Limb (tissue), 2 donors: ENCODE measurements around the gene S100A12.

Experiments used
- DNase-seq, 2 donors: peaks; one replicate each; pipeline ENCODE4 v3.0.0-alpha.2; 2016; ENCODE audit errors: extremely low spot score in 2 of 2

The S100A12 gene

GRCh38 chr1:153368495-153368894 lies 6.9 kb downstream of the S100A12 start:
- DNase-seq, result no peak

GRCh38 chr1:153367090-153367489 lies 8.3 kb downstream of the S100A12 start:
- no peak for DNase-seq

DNA sequence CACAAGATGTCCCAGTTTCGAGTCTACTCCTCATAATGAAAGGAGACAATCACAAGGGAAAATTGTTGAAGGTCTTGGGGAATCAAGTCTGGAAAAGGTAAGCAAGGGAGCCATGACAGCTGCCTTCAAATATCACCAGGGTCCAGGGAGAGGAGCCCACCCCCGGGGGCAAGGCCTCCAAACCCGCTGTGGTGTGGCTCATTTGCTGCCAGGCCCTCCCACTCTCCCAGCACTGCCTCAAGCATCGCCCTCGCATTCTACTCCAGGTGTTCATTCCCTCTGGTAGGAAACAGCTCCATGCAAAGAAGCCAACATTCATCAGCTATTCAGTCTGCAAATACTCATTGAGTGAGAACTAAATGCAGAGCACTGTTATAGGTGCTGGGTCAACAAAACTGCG lies 9.2 kb downstream of the S100A12 start:
- no peak for DNase-seq

GRCh38 chr1:153365696-153366095 lies 9.7 kb downstream of the S100A12 start:
- DNase-seq, result no peak

DNA sequence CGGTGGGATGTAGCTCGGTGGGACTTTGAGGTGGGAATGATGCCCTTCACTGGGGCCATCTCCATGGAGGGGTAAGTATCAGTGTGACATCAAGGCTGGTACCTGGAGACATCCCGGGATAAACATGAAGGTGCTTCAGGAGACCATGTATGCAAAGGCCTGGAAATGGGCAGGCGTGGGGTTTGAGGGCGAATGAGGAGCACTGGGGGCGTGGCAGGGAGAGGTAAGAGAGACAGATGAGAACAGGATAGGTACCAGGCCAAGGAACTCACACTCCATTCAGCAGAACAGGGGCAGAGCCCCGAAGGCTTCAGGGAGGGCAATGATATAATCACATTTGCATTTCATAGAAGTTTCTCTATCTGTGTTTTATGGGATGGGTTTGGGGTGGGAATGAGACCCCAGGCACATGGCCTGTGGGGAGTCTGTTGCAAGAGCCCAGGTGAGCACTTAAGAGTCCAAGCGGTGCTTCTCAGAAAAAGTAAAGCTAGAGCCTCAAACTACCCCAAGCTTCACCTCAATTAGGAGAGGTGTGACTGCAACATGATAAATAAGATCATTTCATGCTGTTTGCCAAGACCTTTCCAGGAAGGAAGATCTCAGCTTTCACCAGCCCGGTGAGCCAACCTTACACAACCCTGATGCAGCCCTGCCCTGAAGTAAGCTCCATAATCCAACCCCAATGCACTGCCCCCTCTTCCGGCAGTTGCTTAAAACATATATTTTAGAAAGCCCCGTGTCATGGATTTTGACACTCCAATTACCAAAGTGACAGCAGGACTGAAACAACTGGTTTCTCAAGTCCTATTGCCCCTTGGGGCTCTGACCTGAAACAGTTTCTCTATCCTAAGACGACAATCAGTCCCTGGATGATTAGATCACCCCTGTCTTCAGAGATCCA lies 10.4 kb downstream of the S100A12 start:
- no peak for DNase-seq

DNA sequence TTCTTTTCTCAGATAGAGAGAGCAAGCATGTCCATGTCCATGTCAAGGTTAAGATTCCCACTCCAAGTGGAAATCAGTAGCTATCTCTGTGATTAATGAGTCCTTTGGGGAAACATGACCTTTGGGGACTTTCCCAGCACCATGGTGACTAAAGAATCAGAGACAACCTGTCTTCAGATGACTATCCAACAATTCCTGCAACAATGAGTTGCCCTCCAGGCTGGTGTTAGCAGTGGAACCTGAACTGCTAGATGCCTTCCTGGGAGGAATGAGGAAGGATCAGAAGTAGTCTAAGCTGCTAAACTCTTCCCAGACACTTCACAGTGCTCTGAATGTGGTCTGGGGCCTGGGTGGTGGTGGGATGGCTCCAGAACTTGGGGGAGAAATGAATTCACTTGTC lies 11.3 kb downstream of the S100A12 start:
- DNase-seq, result no peak

DNA sequence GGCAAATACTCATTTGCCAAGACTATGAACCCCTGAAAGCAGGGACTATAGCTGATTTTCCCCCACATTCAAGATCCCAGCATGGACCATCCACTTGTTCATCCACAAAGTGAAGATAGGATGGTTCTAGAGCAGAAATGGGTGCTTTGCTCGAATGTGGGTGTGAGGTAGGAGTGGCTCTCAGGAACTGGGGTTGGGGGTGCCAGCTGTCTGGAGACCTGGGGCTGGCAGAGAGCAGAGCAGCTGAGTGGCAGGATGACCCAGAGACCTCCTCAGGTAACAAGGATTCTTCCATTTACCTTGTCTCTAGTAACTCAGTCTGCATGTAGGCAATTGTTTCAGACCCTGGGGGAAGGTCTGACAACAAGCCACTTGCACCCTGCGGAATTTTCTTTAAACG lies 11.8 kb downstream of the S100A12 start:
- no peak for DNase-seq

DNA sequence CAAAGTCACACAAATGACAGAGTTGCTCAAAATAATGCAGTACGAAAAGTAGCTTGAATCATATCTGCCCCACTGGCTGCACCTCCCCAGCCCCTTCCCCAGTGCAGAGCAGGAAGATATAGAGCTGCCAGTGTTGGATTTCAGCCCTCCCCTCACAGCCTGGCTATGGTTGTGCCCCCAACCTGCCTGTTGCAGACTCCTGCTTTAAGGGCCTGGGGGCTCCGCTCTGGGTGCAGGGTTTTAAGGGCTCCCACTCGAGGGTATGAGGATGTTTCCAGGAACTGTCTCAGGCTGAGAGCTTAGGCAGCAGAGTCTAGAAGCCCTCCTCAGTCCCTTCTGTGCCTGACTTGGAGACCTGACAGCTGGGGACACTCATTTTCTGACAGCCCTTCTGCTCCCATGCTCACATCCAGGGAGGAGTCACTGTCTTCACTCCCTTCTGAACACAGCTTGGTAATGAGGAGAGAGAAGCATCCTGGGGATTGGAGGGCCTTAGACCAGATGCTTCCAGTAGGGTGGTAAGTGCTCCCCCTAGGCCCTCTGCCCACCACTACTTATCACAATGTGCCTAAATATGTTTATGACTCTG lies 13.1 kb downstream of the S100A12 start:
- DNase-seq, result no peak

GRCh38 chr1:153361480-153362109 lies 13.8 kb downstream of the S100A12 start:
- DNase-seq, result no peak

DNA sequence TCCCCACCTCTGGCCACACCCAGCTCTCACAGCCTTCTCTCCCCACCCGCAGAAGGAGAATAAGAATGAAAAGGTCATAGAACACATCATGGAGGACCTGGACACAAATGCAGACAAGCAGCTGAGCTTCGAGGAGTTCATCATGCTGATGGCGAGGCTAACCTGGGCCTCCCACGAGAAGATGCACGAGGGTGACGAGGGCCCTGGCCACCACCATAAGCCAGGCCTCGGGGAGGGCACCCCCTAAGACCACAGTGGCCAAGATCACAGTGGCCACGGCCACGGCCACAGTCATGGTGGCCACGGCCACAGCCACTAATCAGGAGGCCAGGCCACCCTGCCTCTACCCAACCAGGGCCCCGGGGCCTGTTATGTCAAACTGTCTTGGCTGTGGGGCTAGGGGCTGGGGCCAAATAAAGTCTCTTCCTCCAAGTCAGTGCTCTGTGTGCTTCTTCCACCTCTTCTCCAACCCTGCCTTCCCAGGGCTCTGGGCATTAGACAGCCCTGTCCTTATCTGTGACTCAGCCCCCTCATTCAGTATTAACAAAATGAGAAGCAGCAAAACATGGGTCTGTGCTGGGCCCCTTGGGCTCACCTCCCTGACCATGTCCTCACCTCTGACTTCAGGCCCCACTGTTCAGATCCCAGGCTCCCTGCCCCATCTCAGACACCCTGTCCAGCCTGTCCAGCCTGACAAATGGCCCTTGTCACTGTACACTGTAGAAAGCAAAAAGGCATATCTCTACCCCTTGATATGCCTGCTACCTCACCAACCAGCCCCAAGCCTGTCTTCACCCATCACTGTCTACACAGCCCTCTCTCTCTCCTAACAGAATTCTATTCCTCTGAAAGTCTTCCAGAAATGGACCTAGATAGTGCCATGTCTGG lies 14.6 kb downstream of the S100A12 start:
- DNase-seq, result no peak

DNA sequence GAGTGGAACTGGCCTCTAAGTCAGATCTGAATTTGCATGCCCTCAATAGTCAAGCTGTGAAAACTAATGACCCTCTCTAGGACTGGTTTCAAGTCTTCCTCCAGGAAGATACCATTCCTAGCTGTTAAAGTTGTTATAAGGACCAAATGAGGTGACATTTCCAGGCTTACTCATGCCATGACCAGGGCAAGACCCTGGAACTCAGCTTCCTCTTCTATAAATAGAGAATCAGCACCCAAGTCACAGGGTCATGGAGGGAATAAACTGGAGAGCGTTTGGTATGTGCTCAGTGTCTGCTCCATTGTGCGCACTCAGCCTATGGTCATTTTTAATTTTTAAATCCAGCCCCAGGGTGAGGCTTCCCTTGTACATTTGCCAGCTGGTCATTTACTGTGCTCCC lies 15.2 kb downstream of the S100A12 start:
- no peak for DNase-seq

GRCh38 chr1:153359241-153359640 lies 16.2 kb downstream of the S100A12 start:
- DNase-seq, result no peak

- DNase-seq, result no peak
Measured at GRCh38 chr1:153358691-153358975, 16.8 kb downstream of the S100A12 start.

DNA sequence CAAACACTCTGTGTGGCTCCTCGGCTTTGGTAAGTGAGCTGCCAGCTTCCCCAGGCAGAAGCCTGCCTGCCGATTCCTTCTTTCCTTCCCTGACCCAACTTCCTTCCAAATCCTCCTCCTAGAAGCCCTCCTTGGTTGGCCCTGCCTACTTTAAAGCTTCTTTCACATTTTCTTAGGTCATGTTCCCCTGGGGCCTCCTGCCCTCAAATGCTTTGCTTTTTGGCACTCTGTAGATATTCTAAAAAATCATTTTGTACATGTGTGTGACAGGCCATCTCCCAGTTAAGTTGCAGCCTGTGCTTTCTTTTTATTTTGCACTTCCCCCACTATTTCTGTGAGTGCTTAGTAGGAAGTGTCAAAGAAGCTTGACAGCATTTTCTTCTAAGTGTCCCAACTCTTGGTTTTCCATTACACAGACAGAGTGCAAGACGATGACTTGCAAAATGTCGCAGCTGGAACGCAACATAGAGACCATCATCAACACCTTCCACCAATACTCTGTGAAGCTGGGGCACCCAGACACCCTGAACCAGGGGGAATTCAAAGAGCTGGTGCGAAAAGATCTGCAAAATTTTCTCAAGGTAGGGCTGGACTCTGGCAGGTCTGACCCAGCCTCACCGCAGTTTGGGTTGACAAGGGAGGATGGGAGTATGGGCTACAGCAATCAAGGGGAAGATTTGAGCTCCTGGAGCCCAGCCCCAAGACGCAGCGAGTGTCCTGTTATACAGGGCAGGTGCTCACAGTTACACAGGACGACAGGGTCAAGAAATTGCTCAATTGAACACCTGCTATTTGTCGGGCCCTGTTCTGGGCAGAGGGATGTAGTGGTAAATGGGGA lies 17.3 kb downstream of the S100A12 start, which contains the start of gene S100A9:
S100A9 (plus strand) TSS at position 2 of the 838 bp plus-strand sequence; CDS start at position 432, 430 bp downstream.
- DNase-seq, result no peak

DNA sequence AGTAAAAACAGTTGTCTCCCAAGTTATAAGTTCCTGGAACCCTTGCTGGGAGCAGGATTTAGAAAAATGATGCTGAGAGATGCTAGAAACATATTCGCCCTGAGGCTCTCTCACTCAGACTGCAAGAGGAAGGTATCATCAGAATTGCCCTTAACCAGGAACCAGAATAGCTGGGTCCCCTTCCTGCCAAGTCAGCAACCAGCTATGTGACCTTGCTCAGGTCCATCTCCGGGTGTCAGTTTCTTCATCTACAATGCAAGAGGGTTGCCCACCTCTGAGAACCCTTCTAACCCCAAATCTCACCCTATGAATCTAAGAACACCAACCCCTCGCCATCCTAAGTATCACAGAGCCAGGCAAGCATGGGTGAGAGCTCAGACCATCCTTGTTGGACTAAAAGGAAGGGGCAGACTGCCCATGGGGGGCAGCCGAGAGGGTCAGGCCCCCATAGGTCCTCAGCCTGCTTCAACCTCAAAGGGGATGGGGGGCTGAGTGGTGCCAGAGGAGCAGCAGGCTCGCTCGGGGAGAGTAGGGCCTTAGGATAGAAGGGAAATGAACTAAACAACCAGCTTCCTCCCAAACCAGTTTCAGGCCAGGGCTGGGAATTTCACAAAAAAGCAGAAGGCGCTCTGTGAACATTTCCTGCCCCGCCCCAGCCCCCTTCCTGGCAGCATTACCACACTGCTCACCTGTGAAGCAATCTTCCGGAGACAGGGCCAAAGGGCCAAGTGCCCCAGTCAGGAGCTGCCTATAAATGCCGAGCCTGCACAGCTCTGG lies 18.2 kb downstream of the S100A12 start:
- DNase-seq, result no peak

DNA sequence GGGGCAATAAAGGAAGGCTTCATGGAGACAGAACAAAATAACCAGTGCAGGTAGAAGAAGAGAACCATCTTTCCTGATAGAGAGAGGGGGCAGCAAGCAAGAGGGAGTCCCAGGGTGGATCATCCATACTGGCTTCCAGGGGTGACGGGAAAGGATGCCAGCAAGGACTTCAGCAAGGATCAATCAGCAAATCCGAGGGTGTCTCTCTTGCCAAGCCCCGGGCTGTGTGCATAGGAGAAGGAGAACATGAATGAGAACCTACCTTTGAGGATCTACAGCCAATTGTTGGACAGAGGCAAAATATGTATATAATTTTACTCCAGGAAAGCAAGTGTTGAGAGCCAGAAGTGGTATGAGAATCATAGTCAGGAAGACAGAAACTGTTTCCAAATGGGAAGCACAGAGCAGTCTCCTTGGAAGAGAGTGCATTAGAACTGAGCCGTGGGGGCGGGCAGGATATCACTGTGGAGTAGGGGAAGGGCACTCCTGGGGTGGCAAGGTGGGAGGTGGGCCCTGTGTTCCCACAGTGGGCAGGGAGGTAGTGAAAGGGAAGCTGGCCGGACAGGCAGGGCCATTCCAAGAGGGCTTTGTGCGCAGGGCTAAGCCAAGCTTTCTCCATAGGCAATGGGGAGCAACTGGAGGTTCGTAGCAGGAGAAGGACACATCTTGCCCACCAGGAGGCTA lies 18.9 kb downstream of the S100A12 start:
- no peak for DNase-seq

DNA sequence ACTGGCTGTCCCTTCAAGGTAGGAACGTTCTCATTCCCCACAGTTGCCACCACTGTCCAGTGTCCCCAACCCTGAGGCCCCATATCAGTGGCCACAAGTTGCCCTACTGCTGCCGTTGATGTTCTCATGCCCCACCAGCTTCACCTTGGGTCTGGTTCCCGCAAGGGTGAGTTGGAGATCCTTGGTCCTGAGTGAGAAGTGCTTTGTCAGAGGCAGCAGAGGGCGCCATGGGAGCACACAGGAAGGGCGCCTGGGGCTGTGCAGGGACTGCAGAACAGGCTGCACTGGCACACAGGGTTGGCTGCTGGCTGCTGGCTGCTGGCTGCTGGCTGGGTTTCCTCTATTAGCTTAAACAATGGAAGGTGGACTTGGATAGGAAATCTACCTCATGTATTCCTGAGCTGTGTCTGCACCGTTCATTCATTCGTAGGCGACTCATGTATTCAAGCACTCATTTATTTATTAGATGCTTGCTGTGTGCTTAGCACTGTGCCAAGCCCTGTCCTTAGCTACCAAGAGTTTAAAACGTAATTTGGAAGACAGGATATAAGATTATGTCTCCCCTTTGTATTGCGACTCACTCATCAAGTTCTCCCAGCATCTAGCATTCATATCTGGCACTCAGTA lies 19.9 kb downstream of the S100A12 start:
- DNase-seq, result no peak

DNA sequence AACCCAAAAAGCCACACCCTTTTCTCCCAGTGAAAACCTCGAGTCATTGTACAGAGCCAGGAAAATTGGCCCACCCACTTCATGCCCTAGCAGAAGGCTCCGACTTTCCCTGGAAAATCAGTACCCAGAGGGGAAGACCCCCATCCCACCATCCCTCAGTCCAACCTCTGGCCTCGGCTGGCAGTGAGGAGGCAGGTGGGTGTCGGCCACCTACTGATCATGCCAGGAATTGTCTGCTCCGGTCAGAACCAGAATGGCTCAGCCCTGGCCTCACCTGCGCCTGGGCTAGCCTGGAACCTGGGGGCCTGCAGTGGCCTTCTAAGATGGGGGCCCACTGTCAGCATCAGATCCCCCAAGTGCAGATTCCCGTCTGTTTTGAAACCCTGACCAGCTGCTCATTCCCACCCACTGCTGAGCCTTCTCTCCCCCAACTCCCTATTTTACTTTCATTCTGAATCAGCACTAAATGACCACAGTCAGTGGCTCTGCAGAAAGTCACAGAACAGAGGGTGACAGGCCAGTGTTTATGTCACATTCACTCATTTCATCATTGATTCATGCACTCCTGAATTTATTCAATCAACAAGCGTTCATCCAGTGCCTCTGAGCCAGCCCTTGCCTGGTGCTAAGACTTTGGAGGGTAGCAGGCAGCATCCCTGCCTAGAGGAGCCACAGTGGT lies 20.8 kb downstream of the S100A12 start:
- DNase-seq, result no peak
